Activated T-helper 2 cell treated with anti-CD3 and anti-CD28 coated beads, Interferon-gamma antibody, Interleukin-2, Interleukin-4, amounts not matched to agents 10 μg/mL and 5 μg/mL and 100 μg/mL, durations not matched to agents 14 hours and 24 hours and 36 hours (primary cell): Measurements from ENCODE around the gene SLC13A1. TPM values are rescaled to one million over a fixed set of nuclear protein-coding genes. Genes with fewer than 3 reads are reported as not detected.
"Not testable (repeated sequence)": the region's sequence is repeated elsewhere in the genome, so short reads cannot be mapped to it uniquely, and the experiment has no call there.

Experiments
- DNase-seq: peaks from one replicate; pipeline ENCODE4 v3.0.0; 2021; ENCODE audit warnings: low spot score
- H3K27ac Mint-ChIP-seq: one replicate; pipeline ENCODE4 v1.8.0; 2021; ENCODE audit warnings: mixed read lengths
- H3K27me3 Mint-ChIP-seq: one replicate; pipeline ENCODE4 v1.8.0; 2021; ENCODE audit warnings: low read depth, mixed read lengths
- H3K36me3 Mint-ChIP-seq: one replicate; pipeline ENCODE4 v1.8.0; 2021; ENCODE audit warnings: low read depth, mixed read lengths
- H3K4me1 Mint-ChIP-seq: one replicate; pipeline ENCODE4 v1.8.0; 2021; ENCODE audit warnings: low read depth, mixed read lengths
- H3K4me3 Mint-ChIP-seq: one replicate; pipeline ENCODE4 v1.8.0; 2021; ENCODE audit warnings: low read depth, mild to moderate bottlenecking, moderate library complexity, mixed read lengths
- H3K9me3 Mint-ChIP-seq: one replicate; pipeline ENCODE4 v1.8.0; 2021; ENCODE audit warnings: mixed read lengths
- intact Hi-C: fragments of 100-400 bp; cut with micrococcal nuclease; formaldehyde crosslinking; loops from one replicate; pipeline ENCODE4 v1.15.1; 2023
- total RNA-seq: library from RNA; stranded (reverse); gene quantifications from 2 replicates; pipeline ENCODE4 v1.2.3, GENCODE V29; 2022

The SLC13A1 gene
- not detected in 2 replicates for total RNA-seq

GRCh38 chr7:123199883-123200282, at the start of gene SLC13A1:
TSS of gene SLC13A1 (minus strand) at chr7:123199969. CDS start at chr7:123199946, 23 bp downstream.
- Mint-ChIP-seq H3K4me1 (no peaks in the 10 kb centered on the region), H3K4me3 (no peak within 1 kb of the TSS), H3K36me3 (no peaks in the 10 kb centered on the region), H3K27ac (no peak within 1 kb of the TSS), H3K27me3 (no peaks in the 10 kb centered on the region), H3K9me3 (no peaks in the 10 kb centered on the region)
- DNase-seq = no peak
- intact Hi-C loops = no loop called here

GRCh38 chr7:123244768-123245167, 45.0 kb upstream of the SLC13A1 start:
- intact Hi-C loops = no loop called here
- Mint-ChIP-seq H3K4me3 (no peak overlapping the region), H3K27ac (no peak overlapping the region), H3K4me1 (no peaks in the 10 kb centered on the region), H3K27me3 (no peaks in the 10 kb centered on the region), H3K36me3 (no peaks in the 10 kb centered on the region), H3K9me3 (no peaks in the 10 kb centered on the region)
- no peak for DNase-seq

GRCh38 chr7:123242467-123243092, 42.8 kb upstream of the SLC13A1 start:
- intact Hi-C loops = no loop called here
- no peaks in the 10 kb centered on the region for H3K9me3 Mint-ChIP-seq
- no peak for DNase-seq
- H3K36me3 Mint-ChIP-seq = no peaks in the 10 kb centered on the region
- no peaks in the 10 kb centered on the region for H3K4me1 Mint-ChIP-seq
- no peak overlapping the region for H3K27ac Mint-ChIP-seq
- H3K27me3 Mint-ChIP-seq = no peaks in the 10 kb centered on the region
- H3K4me3 Mint-ChIP-seq = no peak overlapping the region

DNA sequence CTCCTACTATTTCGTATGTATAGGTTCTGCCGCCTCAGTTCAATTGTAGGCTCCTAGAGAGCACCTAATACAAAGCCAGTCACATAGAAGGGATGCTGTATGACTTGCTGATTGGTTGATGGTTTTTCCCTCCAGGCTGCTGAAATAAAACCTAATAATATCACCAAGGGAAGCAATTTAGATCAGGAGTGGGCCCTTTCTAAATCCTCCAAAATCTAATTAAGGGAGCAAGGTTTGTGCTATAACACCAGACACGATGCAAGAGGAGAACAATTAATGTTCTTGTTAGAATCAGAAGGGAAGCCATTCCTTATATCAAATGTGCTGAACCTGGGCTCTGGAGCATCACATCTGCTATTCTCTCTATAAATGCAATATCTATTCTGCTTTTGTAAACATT, 42.0 kb upstream of the SLC13A1 start:
- no peak for DNase-seq
- Mint-ChIP-seq H3K36me3 (no peaks in the 10 kb centered on the region), H3K27ac (no peak overlapping the region), H3K4me3 (no peak overlapping the region), H3K27me3 (no peaks in the 10 kb centered on the region), H3K9me3 (no peaks in the 10 kb centered on the region), H3K4me1 (no peaks in the 10 kb centered on the region)
- intact Hi-C loops = no loop called here

DNA sequence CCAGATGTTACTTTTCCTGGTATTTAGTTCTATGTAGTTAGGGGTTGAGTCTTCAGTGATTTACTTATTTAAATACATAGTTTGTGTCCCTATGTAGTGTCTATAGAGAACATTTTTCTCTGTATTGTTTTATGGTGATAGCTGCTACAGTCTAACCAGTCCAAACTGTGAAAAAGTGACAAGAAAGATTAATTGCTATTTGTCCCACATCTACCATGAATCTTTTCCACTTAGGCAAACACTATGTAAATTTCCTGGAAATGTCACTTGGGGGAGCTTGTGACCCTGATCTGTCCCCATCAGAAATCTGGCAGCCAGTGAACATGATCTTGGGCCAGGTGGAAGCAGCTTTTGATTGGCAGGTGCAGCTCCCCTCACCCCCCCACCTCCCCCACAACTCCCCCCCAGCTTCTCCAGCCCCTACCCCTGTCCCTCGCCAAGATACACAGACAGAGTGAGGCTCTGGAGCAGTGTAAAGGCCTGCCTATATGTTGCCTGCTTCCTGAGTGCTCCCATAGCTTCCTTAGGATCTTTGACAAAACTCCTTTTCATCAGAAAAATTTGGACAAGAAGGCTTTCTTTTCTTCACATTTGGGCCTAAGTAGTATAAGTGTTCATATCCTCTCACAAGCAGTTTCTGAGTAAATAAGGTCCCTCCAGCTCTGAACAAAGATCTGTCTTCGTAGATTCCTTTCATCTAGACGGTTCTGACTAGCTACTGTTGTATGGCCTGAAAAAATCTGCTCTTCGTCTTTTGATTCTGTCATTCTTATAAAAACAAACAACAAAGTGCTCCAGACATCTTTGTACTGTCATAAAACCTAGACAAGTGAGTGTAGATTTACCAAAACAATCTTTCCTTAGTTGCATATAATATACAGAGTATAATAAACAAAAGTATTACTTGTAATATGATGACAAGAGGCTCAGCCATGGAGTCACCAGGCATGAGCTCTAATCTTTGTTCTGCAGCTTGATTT, 31.5 kb upstream of the SLC13A1 start:
- intact Hi-C loops = no loop called here
- Mint-ChIP-seq H3K27me3 (no peaks in the 10 kb centered on the region), H3K4me3 (no peak overlapping the region), H3K4me1 (no peaks in the 10 kb centered on the region), H3K27ac (no peak overlapping the region), H3K36me3 (no peaks in the 10 kb centered on the region), H3K9me3 (no peaks in the 10 kb centered on the region)
- no peak for DNase-seq

DNA sequence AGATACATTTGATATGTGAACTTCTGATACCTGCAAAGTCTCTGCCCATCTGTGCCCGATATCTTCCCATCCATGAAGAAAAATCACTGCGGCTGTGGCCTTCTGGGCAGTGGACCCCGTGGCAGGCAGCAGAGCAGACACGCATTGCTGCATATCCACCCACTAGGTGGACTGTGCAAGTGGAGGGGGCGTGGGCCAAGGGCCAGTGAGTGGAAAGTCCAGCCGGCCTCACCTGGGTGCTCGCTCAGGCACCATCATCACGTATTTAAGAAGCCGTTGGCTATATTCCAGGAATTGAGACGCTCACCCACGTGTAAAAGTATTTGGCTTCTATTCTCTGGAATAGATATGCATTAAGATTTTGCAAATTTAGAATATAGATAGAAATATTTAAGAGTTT, 30.8 kb upstream of the SLC13A1 start:
- intact Hi-C loops = no loop called here
- H3K9me3 Mint-ChIP-seq = peaks cover 5% of the 10 kb centered on the region
- no peak overlapping the region for H3K27ac Mint-ChIP-seq
- DNase-seq = no peak
- no peaks in the 10 kb centered on the region for H3K4me1 Mint-ChIP-seq
- H3K27me3 Mint-ChIP-seq = no peaks in the 10 kb centered on the region
- no peaks in the 10 kb centered on the region for H3K36me3 Mint-ChIP-seq
- no peak overlapping the region for H3K4me3 Mint-ChIP-seq

DNA sequence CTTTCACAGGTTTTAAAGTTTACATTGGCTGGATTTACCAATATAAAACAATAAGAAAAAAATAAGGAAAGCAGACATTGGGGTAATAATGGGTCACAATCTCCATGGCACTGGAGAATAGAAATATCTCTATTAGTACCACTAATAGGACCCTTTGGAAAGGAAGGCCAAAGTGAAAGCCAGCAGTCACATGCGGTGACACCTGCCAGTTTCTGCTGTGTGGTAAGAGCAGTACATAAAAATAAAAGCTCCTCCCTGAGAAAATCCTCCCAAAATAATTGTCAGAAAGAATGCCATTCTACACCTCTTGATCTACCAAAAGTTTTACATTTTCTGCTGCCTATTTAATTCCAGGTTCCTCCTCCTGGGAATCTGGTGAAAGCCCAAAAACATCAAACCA, 30.4 kb upstream of the SLC13A1 start:
- no peak for DNase-seq
- Mint-ChIP-seq H3K9me3 (peaks cover 8% of the 10 kb centered on the region), H3K36me3 (no peaks in the 10 kb centered on the region), H3K27ac (no peak overlapping the region), H3K4me1 (no peaks in the 10 kb centered on the region), H3K4me3 (no peak overlapping the region), H3K27me3 (no peaks in the 10 kb centered on the region)
- intact Hi-C loops = no loop called here

DNA sequence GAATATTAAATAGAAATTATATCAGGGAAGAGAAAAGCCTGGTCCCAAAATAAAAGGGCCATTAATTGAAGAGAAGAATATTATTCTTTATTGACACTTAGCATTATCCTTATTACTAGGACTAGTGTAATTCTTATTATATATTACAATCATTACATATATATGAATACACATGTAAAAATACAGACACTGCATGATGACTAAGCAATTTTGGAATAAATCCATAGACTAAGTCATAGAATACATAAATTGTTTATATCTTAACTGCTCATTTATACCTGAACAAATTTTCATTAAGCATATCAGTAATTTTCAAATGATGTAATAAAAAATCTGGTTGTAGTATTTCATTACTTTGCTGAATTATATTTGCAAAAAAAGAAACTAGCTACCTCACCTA, 29.7 kb upstream of the SLC13A1 start:
- Mint-ChIP-seq H3K27me3 (no peaks in the 10 kb centered on the region), H3K36me3 (no peaks in the 10 kb centered on the region), H3K4me1 (no peaks in the 10 kb centered on the region), H3K27ac (no peak overlapping the region), H3K4me3 (no peak overlapping the region), H3K9me3 (peaks cover 8% of the 10 kb centered on the region)
- intact Hi-C loops = no loop called here
- no peak for DNase-seq

GRCh38 chr7:123227666-123228065, 27.9 kb upstream of the SLC13A1 start:
- H3K27ac Mint-ChIP-seq, H3K9me3 Mint-ChIP-seq, H3K4me1 Mint-ChIP-seq, H3K36me3 Mint-ChIP-seq, intact Hi-C loops, H3K27me3 Mint-ChIP-seq, H3K4me3 Mint-ChIP-seq, DNase-seq: not testable (repeated sequence)

DNA sequence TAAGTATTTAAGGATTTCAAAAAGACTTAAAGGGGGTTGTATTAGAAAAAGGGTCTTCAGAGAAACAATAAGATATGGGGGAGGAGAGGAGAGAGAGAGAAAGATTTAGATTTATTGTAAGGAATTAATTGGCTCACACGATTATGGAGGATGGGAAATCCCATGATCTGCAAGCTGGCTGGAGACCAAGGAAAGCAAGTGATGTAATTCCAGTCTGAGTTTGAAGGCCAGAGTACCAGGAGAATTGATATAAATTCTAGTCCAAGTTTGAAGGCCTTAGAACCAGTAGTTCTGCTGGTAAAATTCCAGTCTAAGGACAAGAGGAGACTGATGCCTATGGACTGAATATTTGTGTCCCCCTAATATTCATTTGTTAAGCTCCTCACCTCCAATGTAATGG, 20.6 kb upstream of the SLC13A1 start:
- no peak overlapping the region for H3K27ac Mint-ChIP-seq
- H3K36me3 Mint-ChIP-seq = no peaks in the 10 kb centered on the region
- H3K27me3 Mint-ChIP-seq = no peaks in the 10 kb centered on the region
- H3K4me1 Mint-ChIP-seq = no peaks in the 10 kb centered on the region
- no peak for DNase-seq
- intact Hi-C loops = no loop called here
- no peak overlapping the region for H3K4me3 Mint-ChIP-seq
- peaks cover under 1% of the 10 kb centered on the region for H3K9me3 Mint-ChIP-seq

DNA sequence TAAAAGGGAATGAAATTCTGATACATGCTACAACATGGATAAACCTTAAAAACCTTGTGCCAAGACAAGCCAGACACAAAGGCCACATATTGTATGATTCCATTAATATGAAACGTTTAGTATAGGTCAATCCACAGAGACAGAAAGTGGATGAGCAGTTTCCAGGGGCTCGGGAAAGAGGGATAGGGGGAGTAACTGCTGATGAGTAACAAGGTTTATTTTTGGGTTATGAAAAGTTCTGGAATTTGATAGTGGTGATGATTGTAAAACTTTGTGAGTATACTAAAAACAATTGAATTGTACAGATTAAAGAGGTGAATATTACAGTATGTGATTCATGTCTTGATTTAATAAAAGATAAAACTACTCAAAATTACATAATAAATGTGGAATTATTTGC, 19.1 kb upstream of the SLC13A1 start:
- no peak overlapping the region for H3K27ac Mint-ChIP-seq
- no peak for DNase-seq

DNA sequence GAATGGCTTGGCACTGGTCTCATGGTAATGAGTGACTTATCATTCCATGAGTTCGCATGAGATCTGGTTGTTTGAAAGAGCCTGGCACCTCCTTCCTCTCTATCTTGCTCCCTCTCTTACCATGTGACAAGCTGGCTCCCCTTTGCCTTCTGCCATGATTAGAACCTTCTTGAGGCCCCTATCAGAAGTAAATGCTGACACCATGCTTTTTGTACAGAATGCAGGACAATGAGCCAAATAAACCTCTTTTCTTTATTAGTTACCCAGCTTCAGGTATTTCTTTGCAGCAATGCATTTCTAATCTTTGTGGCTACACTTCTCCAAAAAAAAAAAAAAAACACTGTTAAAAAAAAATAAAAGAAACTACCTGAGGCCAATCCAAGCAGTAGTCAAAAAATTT, 17.1 kb upstream of the SLC13A1 start:
- Mint-ChIP-seq H3K27me3 (no peaks in the 10 kb centered on the region), H3K4me1 (no peaks in the 10 kb centered on the region), H3K9me3 (peaks cover 6% of the 10 kb centered on the region), H3K4me3 (no peak overlapping the region), H3K36me3 (no peaks in the 10 kb centered on the region), H3K27ac (no peak overlapping the region)
- no peak for DNase-seq
- intact Hi-C loops = no loop called here

More for the DNA sequence above, 19.1 kb upstream of the SLC13A1 start:
- Mint-ChIP-seq H3K4me3 (no peak overlapping the region), H3K27me3 (no peaks in the 10 kb centered on the region), H3K9me3 (peaks cover 6% of the 10 kb centered on the region), H3K36me3 (no peaks in the 10 kb centered on the region), H3K4me1 (no peaks in the 10 kb centered on the region)
- intact Hi-C loops = no loop called here

DNA sequence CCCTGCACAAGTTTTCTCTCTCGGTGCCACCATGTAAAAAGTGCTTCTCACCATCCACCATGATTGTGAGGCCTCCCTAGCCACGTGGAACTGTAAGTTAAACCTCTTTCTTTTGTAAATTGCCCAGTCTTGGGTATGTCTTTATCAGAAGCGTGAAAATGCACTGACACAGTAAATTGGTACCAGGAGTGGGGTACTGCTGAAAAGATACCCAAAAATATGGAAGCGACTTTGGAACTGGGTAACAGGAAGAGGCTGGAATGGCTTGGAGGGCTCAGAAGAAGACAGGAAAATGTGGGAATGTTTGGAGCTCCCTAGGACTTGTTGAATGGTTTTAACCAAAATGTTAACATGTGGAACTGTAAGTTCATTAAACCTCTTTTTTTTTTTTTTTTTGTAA, 15.6 kb upstream of the SLC13A1 start:
- H3K36me3 Mint-ChIP-seq = no peaks in the 10 kb centered on the region
- intact Hi-C loops = no loop called here
- H3K4me1 Mint-ChIP-seq = no peaks in the 10 kb centered on the region
- H3K9me3 Mint-ChIP-seq = peaks cover 6% of the 10 kb centered on the region
- H3K27ac Mint-ChIP-seq = no peak overlapping the region
- no peaks in the 10 kb centered on the region for H3K27me3 Mint-ChIP-seq
- DNase-seq = no peak
- H3K4me3 Mint-ChIP-seq = no peak overlapping the region
